GM23248 (cell line): Measurements from ENCODE around the gene PROK1.

Source experiments
- EZH2 ChIP-seq: fragments of 200-600 bp; sonication (generic); IDR thresholded peaks from 2 replicates; pipeline ENCODE4 v1.6.1; 2018; ENCODE audit warnings: antibody characterized with exemption, mild to moderate bottlenecking; ENCODE audit not compliant: insufficient read depth, poor library complexity, severe bottlenecking
- EZH2phosphoT487 ChIP-seq: fragments of 200-600 bp; sonication (generic); IDR thresholded peaks from 2 replicates; pipeline ENCODE4 v1.6.1; 2018; ENCODE audit warnings: antibody characterized with exemption, moderate library complexity, mild to moderate bottlenecking, low read depth; ENCODE audit not compliant: insufficient read depth

- no peak for TF ChIP-seq EZH2phosphoT487
- TF ChIP-seq EZH2 = no peak
These were observed 38.4 kb upstream of the PROK1 start for GRCh38 chr1:110412576-110412975.
